Astrocyte of the cerebellum (primary cell): ENCODE measurements around the gene ITPK1.

Experiments used
- DNase-seq: peaks from one replicate; pipeline ENCODE4 v3.0.0-alpha.2; 2011; ENCODE audit warnings: low read depth
- H3K4me3 ChIP-seq: 2 replicates; pipeline ENCODE4 v1.5.1; 2011; ENCODE audit warnings: mild to moderate bottlenecking, low read depth, low read length, moderate library complexity
- CTCF ChIP-seq: IDR thresholded peaks from 2 replicates; pipeline ENCODE4 v1.5.1; 2012; ENCODE audit warnings: low read length, low read depth, moderate library complexity, mild to moderate bottlenecking; ENCODE audit errors: missing control alignments
- in situ Hi-C: cut with HindIII; loops from 2 replicates; pipeline ENCODE4 v1.10.0; 2017; ENCODE audit warnings: low sequenced_read_pairs

ITPK1 gene

GRCh38 chr14:93027810-93028723 lies 87.7 kb downstream of the ITPK1 start:
- TF ChIP-seq CTCF: no peak
- no peak for DNase-seq
- in situ Hi-C loops: loop anchor here (10.0 kb wide), 1 partner anchor 63 kb away; no protein-coding TSS in a partner anchor
- no peak overlapping the region for H3K4me3 ChIP-seq

DNA sequence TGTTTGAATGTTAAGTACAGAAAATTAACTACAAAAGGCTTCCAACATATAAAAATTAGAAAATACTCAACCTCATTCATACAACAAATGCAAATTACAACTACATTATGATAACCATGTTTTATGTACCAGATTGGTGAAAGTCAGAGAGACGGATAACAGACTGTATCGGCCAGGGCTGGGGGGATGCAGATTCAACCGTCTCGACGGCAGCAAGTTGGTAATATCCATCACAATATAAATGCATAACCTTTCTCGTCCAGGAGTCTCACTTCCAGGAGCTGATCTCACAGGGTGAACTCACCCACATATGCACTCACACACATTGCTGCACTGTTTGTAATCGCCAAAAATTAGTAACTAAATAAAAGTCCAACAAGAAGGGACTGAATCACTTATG lies 89.4 kb downstream of the ITPK1 start:
- TF ChIP-seq CTCF: no peak
- no peak overlapping the region for H3K4me3 ChIP-seq
- no peak for DNase-seq
- in situ Hi-C loops: loop anchor here (10.0 kb wide), 1 partner anchor 62 kb away; no protein-coding TSS in a partner anchor

GRCh38 chr14:93025055-93025454 lies 90.7 kb downstream of the ITPK1 start:
- in situ Hi-C loops: loop anchor here (10.0 kb wide), 1 partner anchor 60 kb away; no protein-coding TSS in a partner anchor
- DNase-seq: no peak
- TF ChIP-seq CTCF: no peak
- H3K4me3 ChIP-seq: no peak overlapping the region

DNA sequence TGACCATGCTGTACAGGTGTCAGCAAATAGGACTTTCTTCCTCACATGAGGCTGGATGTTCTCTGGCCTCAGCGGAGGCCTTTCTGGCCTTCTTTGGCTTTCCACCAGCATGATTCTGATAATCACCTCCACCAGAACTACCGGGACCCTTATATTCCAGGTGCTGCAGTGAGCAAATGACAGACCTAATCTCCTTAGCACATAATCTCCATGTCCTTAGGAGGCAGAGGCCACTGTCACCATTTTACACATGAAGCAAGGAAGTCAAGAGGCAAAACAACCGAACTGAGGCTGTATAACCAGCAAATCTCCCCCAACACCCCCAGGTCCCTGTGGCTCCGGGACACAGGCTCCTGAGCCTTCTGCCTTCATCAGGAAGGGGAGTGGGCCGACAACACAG lies 91.2 kb downstream of the ITPK1 start:
- no peak for TF ChIP-seq CTCF
- in situ Hi-C loops: loop anchor here (10.0 kb wide), 1 partner anchor 60 kb away; no protein-coding TSS in a partner anchor
- DNase-seq: no peak
- H3K4me3 ChIP-seq: no peak overlapping the region

GRCh38 chr14:93023802-93024434 lies 91.8 kb downstream of the ITPK1 start:
- TF ChIP-seq CTCF: no peak
- in situ Hi-C loops: loop anchor here (10.0 kb wide), 1 partner anchor 59 kb away; no protein-coding TSS in a partner anchor
- no peak for DNase-seq
- H3K4me3 ChIP-seq: no peak overlapping the region

- TF ChIP-seq CTCF: no peak
- in situ Hi-C loops: loop anchor here (10.0 kb wide), 1 partner anchor 58 kb away; no protein-coding TSS in a partner anchor
- H3K4me3 ChIP-seq: no peak overlapping the region
- DNase-seq: no peak
Observed at GRCh38 chr14:93023039-93023438, 92.7 kb downstream of the ITPK1 start.
